HG03457 (cell line): Measurements from ENCODE around the gene KCNK18.

Experiments
- ATAC-seq: cut with Tn5 transposase; IDR thresholded peaks from one replicate; pipeline ENCODE4 v1.9.1; 2021; ENCODE audit warnings: moderate number of reproducible peaks; ENCODE audit not compliant: unreplicated experiment

Gene KCNK18

GRCh38 chr10:117197189-117197588, at the start of gene KCNK18:
KCNK18 (plus strand) TSS chr10:117197489; CDS start chr10:117197489, 0 bp downstream.
- ATAC-seq = no peak

- no peak for ATAC-seq
Measured at GRCh38 chr10:117148284-117148683, 49.0 kb upstream of the KCNK18 start.

DNA sequence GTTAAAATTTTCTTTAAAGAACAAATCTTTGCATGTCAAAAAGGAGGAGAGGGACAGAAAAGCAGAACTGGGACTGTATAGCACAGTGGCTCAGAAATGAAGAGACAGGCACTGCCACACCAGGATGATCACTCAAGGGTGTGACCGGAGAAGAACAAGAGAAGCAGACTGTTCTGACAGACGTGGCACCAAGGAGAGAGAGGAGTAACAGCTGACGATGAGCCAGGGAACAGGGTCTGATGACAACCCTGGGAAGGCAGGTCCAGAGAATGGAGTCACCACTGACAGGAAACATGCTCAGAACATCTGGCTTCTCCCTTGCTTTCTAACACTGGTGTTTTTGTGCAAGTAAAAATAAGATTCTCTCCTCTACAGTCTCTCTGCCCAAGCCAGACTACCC, 44.6 kb upstream of the KCNK18 start:
- ATAC-seq = no peak

GRCh38 chr10:117158297-117158696, 39.0 kb upstream of the KCNK18 start:
- ATAC-seq = no peak

DNA sequence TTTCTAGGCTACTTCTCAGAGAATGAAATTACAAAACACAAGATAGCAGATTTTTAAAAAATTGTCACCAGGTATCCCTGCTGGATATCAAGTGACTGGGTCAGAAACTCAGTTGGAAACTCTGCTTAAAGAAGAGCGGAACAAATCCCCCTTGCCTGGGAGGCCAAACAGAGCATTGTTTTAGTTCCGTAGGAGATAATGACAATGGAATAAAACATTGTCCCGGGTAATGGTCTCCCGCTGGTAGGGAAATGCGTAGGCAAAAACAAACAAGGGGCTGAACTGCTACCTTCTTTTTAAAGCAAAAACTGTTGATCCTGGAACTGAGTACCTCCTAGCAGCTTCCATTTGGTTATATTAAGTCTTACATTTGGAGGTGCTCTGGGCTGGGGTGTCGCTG, 37.9 kb upstream of the KCNK18 start:
- no peak for ATAC-seq

GRCh38 chr10:117160567-117160966, 36.7 kb upstream of the KCNK18 start:
- no peak for ATAC-seq

DNA sequence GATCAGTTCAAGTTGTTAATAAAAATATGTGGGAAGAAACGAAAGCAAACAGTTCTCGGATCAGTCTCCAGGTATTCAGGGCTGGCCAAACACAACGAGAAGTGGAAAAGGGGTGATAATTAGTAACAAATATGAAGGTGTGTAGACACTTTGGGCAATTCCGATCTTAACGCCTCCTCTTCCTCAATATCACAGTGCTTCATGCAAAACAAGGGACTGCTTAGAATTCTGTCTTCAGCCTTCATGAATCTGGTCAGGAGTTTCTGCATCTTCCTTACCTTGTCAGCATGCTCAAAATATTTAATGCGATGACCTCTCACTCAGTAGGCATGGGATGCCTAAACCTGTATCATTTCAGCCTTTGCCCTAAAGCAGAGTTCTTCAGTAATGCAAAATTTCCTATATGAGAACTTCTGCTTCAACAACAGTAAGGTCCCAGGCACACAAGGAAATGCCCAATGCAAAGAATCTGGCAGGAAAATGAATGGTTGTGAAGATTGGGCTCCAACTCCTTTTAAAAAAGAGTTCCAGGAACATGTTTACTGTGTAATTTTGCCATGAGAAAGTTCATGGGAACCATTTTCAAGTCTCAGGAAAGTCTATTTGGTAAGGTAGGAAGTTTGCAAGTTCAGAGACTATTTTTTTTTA, 35.8 kb upstream of the KCNK18 start:
- no peak for ATAC-seq

GRCh38 chr10:117162093-117163060, 34.9 kb upstream of the KCNK18 start:
- ATAC-seq = no peak

- ATAC-seq = no peak
Measured at GRCh38 chr10:117163061-117163953, 34.0 kb upstream of the KCNK18 start.

GRCh38 chr10:117163954-117164548, 33.2 kb upstream of the KCNK18 start:
- ATAC-seq = no peak

GRCh38 chr10:117164592-117165537, 32.4 kb upstream of the KCNK18 start:
- no peak for ATAC-seq

DNA sequence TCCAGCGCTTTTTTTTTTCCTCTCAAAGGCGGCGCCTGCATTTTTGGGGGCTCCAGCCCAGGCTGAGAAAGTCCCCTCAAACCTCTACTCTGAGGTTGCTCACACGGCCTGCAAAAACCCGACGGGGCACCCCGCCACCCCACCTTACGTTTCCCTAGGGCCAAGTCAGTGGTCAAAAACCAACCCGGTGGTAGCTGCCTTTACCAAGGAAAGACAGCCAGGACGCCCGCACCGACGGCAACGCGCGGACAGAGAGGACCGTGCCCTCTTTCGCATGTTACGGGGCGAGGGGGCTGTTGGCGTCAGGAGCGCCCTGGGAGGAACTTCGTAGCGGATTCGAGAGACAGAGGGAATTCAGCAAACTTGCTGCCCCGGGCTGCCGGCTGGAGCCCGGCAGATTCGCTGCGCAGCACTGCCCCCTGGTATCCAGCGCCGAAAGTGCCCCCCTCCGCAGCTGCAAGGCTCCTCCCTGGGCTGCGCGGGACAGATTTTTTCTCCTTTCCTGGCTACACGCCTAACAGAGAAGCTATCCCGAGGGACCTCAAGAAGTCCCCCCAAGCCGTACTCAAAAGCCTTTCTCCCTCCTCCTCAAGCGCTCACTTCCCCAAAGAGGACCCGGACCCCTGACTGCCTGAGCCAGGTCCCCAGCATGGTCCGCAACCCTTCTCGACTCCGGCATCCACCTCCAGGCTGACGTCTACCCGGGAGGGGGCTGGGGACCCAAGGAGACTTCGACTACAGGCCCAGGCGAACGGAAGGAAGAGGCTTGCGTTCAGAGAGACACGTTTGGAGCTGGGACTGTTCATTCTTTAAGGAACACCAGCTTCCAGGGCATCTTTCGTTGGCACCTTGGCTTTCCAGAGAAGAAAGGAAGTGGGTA, 31.5 kb upstream of the KCNK18 start:
- ATAC-seq = no peak

DNA sequence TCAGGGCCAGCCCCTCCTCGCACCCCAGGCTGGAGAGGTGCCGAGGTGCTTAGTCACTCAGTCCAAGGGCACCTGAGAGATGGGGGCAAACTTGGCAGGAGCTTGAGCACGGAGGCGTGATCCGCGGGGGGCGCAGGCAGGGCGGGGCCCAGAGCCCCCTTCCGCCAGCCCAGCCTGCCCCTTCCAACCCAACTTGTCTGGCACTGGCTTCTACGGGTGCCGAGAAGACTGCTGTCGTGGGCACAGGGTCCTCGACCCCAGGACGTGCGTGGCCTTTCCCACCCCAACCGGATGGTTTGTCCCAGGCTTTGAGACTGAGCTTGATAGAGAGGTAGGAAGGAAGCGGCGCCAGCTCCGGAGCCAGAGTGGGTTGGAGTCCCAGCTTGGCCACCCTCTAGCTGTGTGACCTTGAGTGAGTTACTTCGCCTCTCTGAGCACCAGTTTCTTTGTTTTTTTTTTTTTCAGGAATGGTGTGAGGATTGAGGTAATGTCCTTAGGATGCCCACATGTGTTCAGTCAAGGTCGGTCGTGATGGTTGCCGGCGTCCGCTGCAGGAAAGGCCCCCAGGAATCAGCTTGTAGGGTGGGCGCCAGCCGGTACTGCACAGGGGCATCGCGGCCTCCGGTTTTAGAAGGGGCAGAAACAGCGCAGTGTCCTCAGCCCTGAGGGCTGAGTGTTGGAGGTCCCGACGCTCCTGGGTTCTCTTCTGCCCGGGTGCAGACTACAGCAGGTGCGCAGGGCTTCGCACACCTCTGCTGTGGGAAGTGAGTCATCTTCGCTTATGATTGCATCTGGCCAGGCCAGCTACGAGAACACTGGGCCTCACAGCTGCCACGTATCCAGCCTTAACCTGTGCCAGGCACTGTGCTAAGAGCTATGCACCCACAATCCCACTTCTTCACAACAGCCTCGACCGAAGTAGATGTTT, 30.6 kb upstream of the KCNK18 start:
- no peak for ATAC-seq

GRCh38 chr10:117167346-117167788, 29.9 kb upstream of the KCNK18 start:
- no peak for ATAC-seq

DNA sequence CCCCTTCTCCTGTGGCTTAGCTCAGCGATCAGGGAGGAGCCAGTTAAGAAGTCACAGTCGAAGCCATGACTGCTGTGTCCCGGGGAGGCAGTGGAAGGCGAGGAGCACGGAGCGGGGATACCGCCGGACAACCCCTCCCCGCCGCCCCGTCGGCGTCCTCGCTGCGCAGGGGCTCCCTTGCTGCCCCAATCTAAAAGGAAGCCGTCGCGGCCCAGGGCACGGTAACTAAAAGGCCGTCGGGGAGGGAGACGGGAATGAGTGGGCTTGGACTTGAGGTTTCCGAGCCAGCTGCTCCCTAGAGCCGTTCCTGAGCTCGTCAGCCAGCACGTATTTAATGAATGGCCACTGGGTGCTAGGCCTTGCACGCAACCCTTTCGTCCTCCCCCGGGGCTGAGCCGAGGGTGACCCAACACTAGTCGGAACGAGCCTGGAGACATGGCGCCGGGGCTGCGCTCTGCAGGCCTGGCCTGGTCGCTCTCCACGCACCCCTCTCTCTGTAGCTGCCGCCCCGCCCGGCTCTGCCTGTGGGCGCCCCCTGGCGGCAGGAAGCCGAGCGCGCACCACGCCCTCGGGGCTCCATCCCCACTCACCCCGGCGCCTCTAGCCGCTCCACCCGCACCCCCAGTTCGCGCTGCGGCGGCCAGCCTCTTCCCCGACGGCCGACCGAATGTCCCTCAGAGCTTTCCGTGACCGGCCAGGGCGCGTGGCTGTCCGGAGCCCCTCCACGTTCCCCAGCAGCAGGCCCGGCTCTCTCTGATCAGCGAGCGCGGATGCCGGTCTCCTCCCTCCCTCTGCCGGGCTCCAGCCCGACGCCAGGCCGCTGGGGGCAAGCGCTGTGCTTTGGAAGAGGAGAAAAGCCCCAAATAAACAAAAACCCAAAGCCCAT, 29.3 kb upstream of the KCNK18 start:
- peak; percentile 76 for ATAC-seq

- no peak for ATAC-seq
Measured at GRCh38 chr10:117168729-117169128, 28.6 kb upstream of the KCNK18 start.
